Hepatic stellate cell (primary cell): ENCODE measurements around the gene DIPK2B.

Experiments
- DNase-seq: peaks from one replicate; pipeline ENCODE4 v3.0.0; 2011; ENCODE audit warnings: low spot score

DIPK2B gene

GRCh38 chrX:45200741-45201234 is at the start of gene DIPK2B:
Gene DIPK2B (minus strand): TSS chrX:45200876. CDS start chrX:45200826, 50 bp downstream.
- DNase-seq: no peak

- DNase-seq: no peak
These were observed 39.6 kb upstream of the DIPK2B start for GRCh38 chrX:45240301-45240700.

- DNase-seq: no peak
These were observed 37.8 kb upstream of the DIPK2B start for GRCh38 chrX:45238489-45238888.

GRCh38 chrX:45233531-45233930 is 32.9 kb upstream of the DIPK2B start:
- no peak for DNase-seq

- no peak for DNase-seq
These were observed 31.5 kb upstream of the DIPK2B start for GRCh38 chrX:45232139-45232538.

GRCh38 chrX:45230410-45230809 is 29.7 kb upstream of the DIPK2B start:
- DNase-seq: no peak

- no peak for DNase-seq
These were observed 28.7 kb upstream of the DIPK2B start for GRCh38 chrX:45229348-45229747.

GRCh38 chrX:45228126-45228525 is 27.4 kb upstream of the DIPK2B start:
- DNase-seq: no peak

- DNase-seq: no peak
These were observed 7.6 kb upstream of the DIPK2B start for GRCh38 chrX:45208121-45208856.

GRCh38 chrX:45202171-45202570 is 1.5 kb upstream of the DIPK2B start:
- no peak for DNase-seq

GRCh38 chrX:45198706-45199105 is 2.0 kb downstream of the DIPK2B start:
- no peak for DNase-seq

GRCh38 chrX:45198301-45198700 is 2.4 kb downstream of the DIPK2B start:
- no peak for DNase-seq

GRCh38 chrX:45196701-45197100 is 4.0 kb downstream of the DIPK2B start:
- DNase-seq: peak; percentile 17

GRCh38 chrX:45191820-45192409 is 8.8 kb downstream of the DIPK2B start:
- no peak for DNase-seq

GRCh38 chrX:45191383-45191782 is 9.3 kb downstream of the DIPK2B start:
- DNase-seq: no peak

- no peak for DNase-seq
These were observed 12.9 kb downstream of the DIPK2B start for GRCh38 chrX:45187731-45188130.

GRCh38 chrX:45186643-45187026 is 14.0 kb downstream of the DIPK2B start:
- no peak for DNase-seq

GRCh38 chrX:45184211-45184610 is 16.5 kb downstream of the DIPK2B start:
- no peak for DNase-seq

- no peak for DNase-seq
These were observed 27.8 kb downstream of the DIPK2B start for GRCh38 chrX:45172890-45173289.

GRCh38 chrX:45166781-45167180 is 33.9 kb downstream of the DIPK2B start:
- no peak for DNase-seq

GRCh38 chrX:45165726-45166125 is 35.0 kb downstream of the DIPK2B start:
- no peak for DNase-seq

GRCh38 chrX:45164995-45165394 is 35.7 kb downstream of the DIPK2B start:
- DNase-seq: no peak

GRCh38 chrX:45164021-45164621 is 36.6 kb downstream of the DIPK2B start:
- no peak for DNase-seq
